AML-193 (cell line): ENCODE results near the gene MYO5C.
"Not testable (repeated sequence)": the region's sequence is repeated elsewhere in the genome, so short reads cannot be mapped to it uniquely, and the experiment has no call there.

Source experiments
- DNase-seq, 2 experiments: peaks; one replicate each; lab custom pipeline; 2025; lab: John Stamatoyannopoulos, UW

MYO5C gene

GRCh38 chr15:52308446-52309153, 13.0 kb upstream of the MYO5C start:
- DNase-seq, result no peak

GRCh38 chr15:52307847-52308246, 12.2 kb upstream of the MYO5C start:
- DNase-seq, result no peak

- no peak for DNase-seq
These were observed 10.7 kb upstream of the MYO5C start for GRCh38 chr15:52306270-52306669.

GRCh38 chr15:52303093-52303772, 7.6 kb upstream of the MYO5C start:
- DNase-seq, result no peak

GRCh38 chr15:52301265-52301847, 5.8 kb upstream of the MYO5C start:
- DNase-seq, result no peak

- DNase-seq, result no peak
These were observed 653 bp downstream of the MYO5C start for GRCh38 chr15:52294881-52295420.

GRCh38 chr15:52292780-52293392, 2.7 kb downstream of the MYO5C start:
- no peak for DNase-seq

- no peak for DNase-seq
These were observed 4.4 kb downstream of the MYO5C start for GRCh38 chr15:52291204-52291603.

- DNase-seq, result no peak
These were observed 4.8 kb downstream of the MYO5C start for GRCh38 chr15:52290800-52291199.

GRCh38 chr15:52290329-52290728, 5.3 kb downstream of the MYO5C start:
- no peak for DNase-seq

- DNase-seq, result no peak
These were observed 5.9 kb downstream of the MYO5C start for GRCh38 chr15:52289629-52290081.

GRCh38 chr15:52288986-52289385, 6.6 kb downstream of the MYO5C start:
- no peak for DNase-seq

GRCh38 chr15:52288051-52288942, 7.3 kb downstream of the MYO5C start:
- DNase-seq, result no peak

- no peak for DNase-seq
These were observed 8.5 kb downstream of the MYO5C start for GRCh38 chr15:52287114-52287513.

- not testable (repeated sequence) for DNase-seq
These were observed 9.7 kb downstream of the MYO5C start for GRCh38 chr15:52285941-52286340.

- DNase-seq, result no peak
These were observed 11.4 kb downstream of the MYO5C start for GRCh38 chr15:52284164-52284563.

- no peak for DNase-seq
These were observed 12.3 kb downstream of the MYO5C start for GRCh38 chr15:52283281-52283680.

GRCh38 chr15:52282418-52282817, 13.2 kb downstream of the MYO5C start:
- no peak for DNase-seq

- no peak for DNase-seq
These were observed 14.2 kb downstream of the MYO5C start for GRCh38 chr15:52281085-52282035.
